PC-9 (cell line): Measurements from ENCODE around the gene TRAFD1.
"Not testable (repeated sequence)": the region's sequence is repeated elsewhere in the genome, so short reads cannot be mapped to it uniquely, and the experiment has no call there.

Experiments used
- CTCF ChIP-seq: fragments of 200-600 bp; sonication (generic); conservative IDR thresholded peaks from 2 replicates; pipeline ENCODE4 v1.6.1; 2017; ENCODE audit warnings: mixed run types, antibody characterized with exemption, mild to moderate bottlenecking, moderate library complexity
- EZH2 ChIP-seq: fragments of 200-600 bp; sonication (generic); IDR thresholded peaks from 2 replicates; pipeline ENCODE4 v1.8.0; 2017; ENCODE audit warnings: antibody characterized with exemption, low read depth

GRCh38 chr12:112102746-112103145 is 22.6 kb upstream of the TRAFD1 start:
- not testable (repeated sequence) for TF ChIP-seq CTCF, EZH2
